Breast epithelium (tissue), 3 donors: ENCODE data around the gene GAS7.
A peak's percentile ranks its signal among the peaks of the same experiment; 100 is the strongest.

Experiments used
- POLR2A ChIP-seq: fragments of 450-650 bp; IDR thresholded peaks from one replicate; pipeline ENCODE4 v1.6.1; 2016; ENCODE audit warnings: antibody characterized with exemption, mild to moderate bottlenecking, moderate library complexity
- POLR2AphosphoS5 ChIP-seq, 3 donors: sonication (generic); formaldehyde crosslinking; IDR thresholded peaks; one replicate each; pipeline ENCODE4 v1.6.1; 2017; ENCODE audit warnings: antibody characterized with exemption in 3 of 3
- TF ChIP-seq, protein P1 (sequence below), 3 donors: fragments of 450-650 bp; IDR thresholded peaks; one replicate each; pipeline ENCODE4 v1.5.1; 2016 to 2017; ENCODE audit warnings: antibody characterized with exemption in 3 of 3, mild to moderate bottlenecking in 3 of 3, moderate library complexity in 3 of 3

DNA sequence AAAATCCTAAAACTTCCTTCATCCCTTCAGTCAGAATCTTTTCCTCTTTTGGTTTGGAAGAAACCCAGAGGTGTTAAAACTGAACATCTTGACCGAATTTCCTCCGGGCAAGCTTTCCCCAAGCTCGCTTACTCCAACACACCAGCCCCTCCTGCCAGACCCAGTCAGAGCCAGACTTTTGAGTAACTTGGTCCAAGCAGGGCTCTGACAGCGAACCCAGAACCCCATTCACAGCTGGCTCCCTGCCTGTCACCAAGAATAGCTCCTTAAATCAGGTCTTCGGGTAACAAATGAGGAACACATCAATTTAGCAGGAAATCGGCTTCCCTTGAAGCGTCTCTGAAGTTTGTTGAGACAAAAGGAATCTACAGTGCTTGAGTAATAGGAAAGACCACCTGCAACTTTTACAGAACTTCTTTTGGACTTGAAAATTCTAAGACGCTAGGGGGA lies 27.3 kb downstream of the GAS7 start:
- TF ChIP-seq, protein P1, sequence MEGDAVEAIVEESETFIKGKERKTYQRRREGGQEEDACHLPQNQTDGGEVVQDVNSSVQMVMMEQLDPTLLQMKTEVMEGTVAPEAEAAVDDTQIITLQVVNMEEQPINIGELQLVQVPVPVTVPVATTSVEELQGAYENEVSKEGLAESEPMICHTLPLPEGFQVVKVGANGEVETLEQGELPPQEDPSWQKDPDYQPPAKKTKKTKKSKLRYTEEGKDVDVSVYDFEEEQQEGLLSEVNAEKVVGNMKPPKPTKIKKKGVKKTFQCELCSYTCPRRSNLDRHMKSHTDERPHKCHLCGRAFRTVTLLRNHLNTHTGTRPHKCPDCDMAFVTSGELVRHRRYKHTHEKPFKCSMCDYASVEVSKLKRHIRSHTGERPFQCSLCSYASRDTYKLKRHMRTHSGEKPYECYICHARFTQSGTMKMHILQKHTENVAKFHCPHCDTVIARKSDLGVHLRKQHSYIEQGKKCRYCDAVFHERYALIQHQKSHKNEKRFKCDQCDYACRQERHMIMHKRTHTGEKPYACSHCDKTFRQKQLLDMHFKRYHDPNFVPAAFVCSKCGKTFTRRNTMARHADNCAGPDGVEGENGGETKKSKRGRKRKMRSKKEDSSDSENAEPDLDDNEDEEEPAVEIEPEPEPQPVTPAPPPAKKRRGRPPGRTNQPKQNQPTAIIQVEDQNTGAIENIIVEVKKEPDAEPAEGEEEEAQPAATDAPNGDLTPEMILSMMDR (IDR thresholded peaks at IDR 0.05) = no peak
- TF ChIP-seq POLR2AphosphoS5 (IDR thresholded peaks at IDR 0.05) (peak in 2 of 3 donors; percentile 40), POLR2A (no peak)
